GM19455 (cell line): Measurements from ENCODE around the gene FHIP2A.
"Not testable (repeated sequence)": the region's sequence is repeated elsewhere in the genome, so short reads cannot be mapped to it uniquely, and the experiment has no call there.

Source experiments
- ATAC-seq: cut with Tn5 transposase; IDR thresholded peaks from one replicate; pipeline ENCODE4 v1.9.1; 2021; ENCODE audit not compliant: unreplicated experiment

FHIP2A gene

GRCh38 chr10:114821293-114821914 lies at the start of gene FHIP2A:
FHIP2A (plus strand) TSS chr10:114821780; CDS start chr10:114822079, 299 bp downstream.
- ATAC-seq = peak; percentile 79

- no peak for ATAC-seq
These were observed 48.9 kb upstream of the FHIP2A start for GRCh38 chr10:114772496-114773196.

GRCh38 chr10:114773197-114773532 lies 48.4 kb upstream of the FHIP2A start:
- no peak for ATAC-seq

GRCh38 chr10:114775082-114775481 lies 46.5 kb upstream of the FHIP2A start:
- ATAC-seq = not testable (repeated sequence)

GRCh38 chr10:114777415-114777814 lies 44.2 kb upstream of the FHIP2A start:
- no peak for ATAC-seq

- no peak for ATAC-seq
These were observed 41.6 kb upstream of the FHIP2A start for GRCh38 chr10:114779803-114780576.

- no peak for ATAC-seq
These were observed 40.9 kb upstream of the FHIP2A start for GRCh38 chr10:114780577-114781184.

- ATAC-seq = no peak
These were observed 38.9 kb upstream of the FHIP2A start for GRCh38 chr10:114782666-114783065.

GRCh38 chr10:114783686-114784085 lies 37.9 kb upstream of the FHIP2A start:
- ATAC-seq = no peak

GRCh38 chr10:114786492-114786891 lies 35.1 kb upstream of the FHIP2A start:
- not testable (repeated sequence) for ATAC-seq

GRCh38 chr10:114787131-114787530 lies 34.4 kb upstream of the FHIP2A start:
- not testable (repeated sequence) for ATAC-seq

- no peak for ATAC-seq
These were observed 29.8 kb upstream of the FHIP2A start for GRCh38 chr10:114791768-114792167.

- no peak for ATAC-seq
These were observed 26.5 kb upstream of the FHIP2A start for GRCh38 chr10:114795039-114795438.

GRCh38 chr10:114800361-114800760 lies 21.2 kb upstream of the FHIP2A start:
- ATAC-seq = no peak

- ATAC-seq = peak; percentile 74
These were observed 20.2 kb upstream of the FHIP2A start for GRCh38 chr10:114801411-114801813.

GRCh38 chr10:114802177-114802576 lies 19.4 kb upstream of the FHIP2A start:
- ATAC-seq = no peak

GRCh38 chr10:114806562-114807391 lies 14.8 kb upstream of the FHIP2A start:
- no peak for ATAC-seq

- no peak for ATAC-seq
These were observed 12.6 kb upstream of the FHIP2A start for GRCh38 chr10:114808982-114809381.

GRCh38 chr10:114810926-114811325 lies 10.7 kb upstream of the FHIP2A start:
- ATAC-seq = peak; percentile 100

- ATAC-seq = no peak
These were observed 9.7 kb upstream of the FHIP2A start for GRCh38 chr10:114811862-114812261.

- ATAC-seq = no peak
These were observed 5.8 kb upstream of the FHIP2A start for GRCh38 chr10:114815791-114816190.
